Type B pancreatic cell (in vitro differentiated cells): ENCODE measurements around the gene RPP25L. TPM values are rescaled to one million over a fixed set of nuclear protein-coding genes. Genes with fewer than 3 reads are reported as not detected.

ENCODE experiments used
- DNase-seq: peaks from one replicate; pipeline ENCODE4 v3.0.0; 2021; ENCODE audit warnings: mixed read lengths; ENCODE audit not compliant: unreplicated experiment; ENCODE audit errors: extremely low spot score
- H3K27ac Mint-ChIP-seq: 2 replicates; pipeline ENCODE4 v1.8.0; 2021; ENCODE audit warnings: mild to moderate bottlenecking, mixed read lengths
- H3K27me3 Mint-ChIP-seq: 2 replicates; pipeline ENCODE4 v1.8.0; 2021; ENCODE audit warnings: mixed read lengths
- H3K36me3 Mint-ChIP-seq: 2 replicates; pipeline ENCODE4 v1.8.0; 2021; ENCODE audit warnings: mixed read lengths
- H3K4me1 Mint-ChIP-seq: one replicate; pipeline ENCODE4 v1.8.0; 2021; ENCODE audit warnings: mixed read lengths; ENCODE audit not compliant: unreplicated experiment
- H3K4me3 Mint-ChIP-seq: 2 replicates; pipeline ENCODE4 v1.8.0; 2021; ENCODE audit warnings: mild to moderate bottlenecking, mixed read lengths
- H3K9me3 Mint-ChIP-seq: 2 replicates; pipeline ENCODE4 v1.8.0; 2021; ENCODE audit warnings: mixed read lengths
- total RNA-seq: library from RNA; stranded (reverse); gene quantifications from 2 replicates; pipeline ENCODE4 v1.2.1, GENCODE V29; 2021; ENCODE audit warnings: low replicate concordance
- TF ChIP-seq, protein P1 (sequence below): fragments of 200-600 bp; sonication (generic); conservative IDR thresholded peaks from 2 replicates; pipeline ENCODE4 v1.5.0; 2021; ENCODE audit warnings: antibody characterized with exemption, mild to moderate bottlenecking

The RPP25L gene
- total RNA-seq, 1 donor from 2014 or later, result 31.8 TPM

DNA sequence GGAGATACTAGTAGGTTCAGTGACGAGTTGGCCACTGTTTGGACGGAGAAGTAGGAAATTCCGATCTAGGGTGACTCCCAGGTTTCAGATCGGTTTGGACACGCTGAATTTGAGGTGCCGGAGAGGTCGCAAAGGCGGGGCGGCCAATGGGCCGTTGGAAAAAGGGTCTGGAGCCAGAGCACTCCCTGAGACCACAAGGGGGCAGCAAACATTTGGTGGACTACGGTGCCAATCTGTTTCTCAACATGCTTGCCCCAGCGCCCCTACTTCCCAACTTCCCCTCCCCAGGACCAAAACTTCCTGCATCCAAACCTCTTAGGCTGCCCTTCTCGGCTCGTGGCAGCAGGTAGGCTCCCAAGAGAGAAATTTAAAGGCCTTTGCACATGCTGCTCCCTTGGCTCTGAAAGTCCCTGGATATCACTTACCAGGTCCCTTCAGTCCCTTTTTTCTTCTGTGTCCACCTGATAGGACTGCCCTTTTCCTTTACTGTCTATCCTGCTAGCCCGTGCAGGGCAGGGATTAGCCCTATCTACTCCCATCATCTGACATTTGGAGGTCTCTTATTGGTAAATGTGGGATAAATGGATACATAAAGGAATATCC, 992 bp upstream of the RPP25L start:
- DNase-seq, result peak; percentile 80
- Mint-ChIP-seq H3K4me3 (peak overlapping the region; percentile 93), H3K27ac (peak overlapping the region; percentile 85), H3K4me1 (peaks cover 23% of the 10 kb centered on the region), H3K36me3 (peaks cover 11% of the 10 kb centered on the region), H3K27me3 (no peaks in the 10 kb centered on the region), H3K9me3 (no peaks in the 10 kb centered on the region)
- TF ChIP-seq, protein P1, sequence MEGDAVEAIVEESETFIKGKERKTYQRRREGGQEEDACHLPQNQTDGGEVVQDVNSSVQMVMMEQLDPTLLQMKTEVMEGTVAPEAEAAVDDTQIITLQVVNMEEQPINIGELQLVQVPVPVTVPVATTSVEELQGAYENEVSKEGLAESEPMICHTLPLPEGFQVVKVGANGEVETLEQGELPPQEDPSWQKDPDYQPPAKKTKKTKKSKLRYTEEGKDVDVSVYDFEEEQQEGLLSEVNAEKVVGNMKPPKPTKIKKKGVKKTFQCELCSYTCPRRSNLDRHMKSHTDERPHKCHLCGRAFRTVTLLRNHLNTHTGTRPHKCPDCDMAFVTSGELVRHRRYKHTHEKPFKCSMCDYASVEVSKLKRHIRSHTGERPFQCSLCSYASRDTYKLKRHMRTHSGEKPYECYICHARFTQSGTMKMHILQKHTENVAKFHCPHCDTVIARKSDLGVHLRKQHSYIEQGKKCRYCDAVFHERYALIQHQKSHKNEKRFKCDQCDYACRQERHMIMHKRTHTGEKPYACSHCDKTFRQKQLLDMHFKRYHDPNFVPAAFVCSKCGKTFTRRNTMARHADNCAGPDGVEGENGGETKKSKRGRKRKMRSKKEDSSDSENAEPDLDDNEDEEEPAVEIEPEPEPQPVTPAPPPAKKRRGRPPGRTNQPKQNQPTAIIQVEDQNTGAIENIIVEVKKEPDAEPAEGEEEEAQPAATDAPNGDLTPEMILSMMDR, result peak; percentile 93

DNA sequence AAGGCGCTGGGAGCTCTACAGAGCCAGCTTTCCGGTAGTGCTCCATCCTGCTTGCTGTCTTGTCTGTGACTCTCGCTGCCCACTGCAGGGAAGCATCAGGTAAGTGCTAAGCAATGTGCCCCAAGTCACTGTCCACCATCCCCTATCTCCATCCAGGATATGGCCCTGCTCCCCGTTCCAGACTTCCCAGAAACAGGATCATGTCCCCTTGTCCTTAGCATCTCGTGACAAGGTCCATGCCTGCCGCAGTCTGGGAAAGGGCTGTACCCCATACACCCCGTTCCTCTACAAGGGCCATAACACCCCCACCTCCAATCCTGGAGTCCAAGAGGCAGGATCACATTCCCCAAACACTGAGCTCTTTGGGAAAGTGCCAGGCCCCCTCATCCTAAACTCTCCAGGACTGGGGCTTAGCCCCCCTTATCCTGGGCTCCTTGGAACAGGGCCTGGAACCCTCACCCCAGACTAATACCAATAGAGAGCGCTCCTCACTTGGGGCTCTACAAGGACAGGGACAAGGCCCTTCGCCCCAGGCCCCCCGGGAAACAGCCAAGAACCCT, 566 bp downstream of the RPP25L start:
- DNase-seq, result no peak
- H3K4me1 Mint-ChIP-seq, result peaks cover 23% of the 10 kb centered on the region
- peak overlapping the region; percentile 93 for H3K4me3 Mint-ChIP-seq
- peaks cover 6% of the 10 kb centered on the region for H3K36me3 Mint-ChIP-seq
- TF ChIP-seq, protein P1, result no peak
- no peaks in the 10 kb centered on the region for H3K27me3 Mint-ChIP-seq
- no peaks in the 10 kb centered on the region for H3K9me3 Mint-ChIP-seq
- peak overlapping the region; percentile 92 for H3K27ac Mint-ChIP-seq

DNA sequence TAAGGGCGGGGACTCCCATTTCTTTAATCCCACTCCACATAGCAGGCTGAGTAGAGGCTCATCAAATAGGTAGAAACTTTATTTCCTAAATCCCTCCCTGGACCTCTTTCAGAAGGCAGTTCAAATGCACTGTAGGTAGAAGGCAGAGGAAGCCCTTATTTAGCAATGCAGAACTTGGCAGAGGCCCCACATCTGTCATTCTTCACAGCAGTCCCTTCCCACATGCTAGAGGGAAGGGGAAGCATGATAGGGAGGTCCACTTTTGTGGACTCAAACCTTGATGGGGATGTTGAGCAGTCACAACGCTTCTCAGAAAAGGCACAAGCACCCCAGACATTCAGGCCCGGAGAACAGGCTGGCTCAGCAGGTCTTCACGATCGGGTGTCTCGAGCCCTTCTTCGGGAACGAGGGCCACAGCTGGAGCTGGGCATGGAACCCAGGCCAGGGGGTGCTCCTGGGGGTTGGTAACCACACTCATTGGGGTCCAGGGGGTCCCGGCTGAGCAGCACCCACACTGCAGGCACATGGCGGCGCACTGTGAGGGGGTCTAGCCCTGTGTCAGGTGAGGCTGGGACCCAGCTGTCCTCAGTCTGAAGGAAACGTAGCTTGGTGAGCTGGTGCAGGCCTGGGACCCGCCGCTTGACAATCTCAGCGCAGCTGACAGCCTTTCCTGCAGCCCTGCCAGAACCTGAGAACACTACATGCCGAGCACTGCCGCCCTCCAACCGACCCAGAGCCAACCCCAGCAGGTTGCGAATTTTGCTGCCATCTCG, 1.3 kb downstream of the RPP25L start:
- Mint-ChIP-seq H3K27ac (peak overlapping the region; percentile 59), H3K36me3 (peaks cover 3% of the 10 kb centered on the region), H3K4me1 (peaks cover 23% of the 10 kb centered on the region), H3K27me3 (no peaks in the 10 kb centered on the region), H3K9me3 (no peaks in the 10 kb centered on the region), H3K4me3 (peak overlapping the region; percentile 93)
- TF ChIP-seq, protein P1, result no peak
- DNase-seq, result no peak

DNA sequence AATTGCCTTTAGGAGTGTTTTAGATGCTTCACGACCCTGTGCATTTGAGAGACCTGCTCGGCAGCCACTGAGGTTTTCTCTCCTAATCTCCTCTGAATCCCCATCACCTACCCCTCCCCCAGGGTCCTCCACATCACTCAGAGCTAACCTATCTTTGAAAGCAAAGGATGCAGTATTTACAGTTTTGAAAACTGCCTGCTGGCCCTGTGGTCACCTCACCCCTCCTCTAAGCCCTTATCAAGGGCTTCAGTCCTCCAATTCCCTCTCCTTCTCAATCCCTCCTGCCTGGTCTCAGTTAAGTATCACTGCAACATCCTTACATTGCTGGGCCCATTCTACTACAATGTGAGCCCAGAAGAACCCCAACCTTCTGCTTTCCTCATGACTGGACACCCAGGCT, 4.6 kb downstream of the RPP25L start:
- Mint-ChIP-seq H3K27ac (no peak overlapping the region), H3K36me3 (no peaks in the 10 kb centered on the region), H3K27me3 (peaks cover 10% of the 10 kb centered on the region), H3K9me3 (no peaks in the 10 kb centered on the region), H3K4me1 (peaks cover 11% of the 10 kb centered on the region), H3K4me3 (no peak overlapping the region)
- DNase-seq, result no peak
- TF ChIP-seq, protein P1, result no peak

DNA sequence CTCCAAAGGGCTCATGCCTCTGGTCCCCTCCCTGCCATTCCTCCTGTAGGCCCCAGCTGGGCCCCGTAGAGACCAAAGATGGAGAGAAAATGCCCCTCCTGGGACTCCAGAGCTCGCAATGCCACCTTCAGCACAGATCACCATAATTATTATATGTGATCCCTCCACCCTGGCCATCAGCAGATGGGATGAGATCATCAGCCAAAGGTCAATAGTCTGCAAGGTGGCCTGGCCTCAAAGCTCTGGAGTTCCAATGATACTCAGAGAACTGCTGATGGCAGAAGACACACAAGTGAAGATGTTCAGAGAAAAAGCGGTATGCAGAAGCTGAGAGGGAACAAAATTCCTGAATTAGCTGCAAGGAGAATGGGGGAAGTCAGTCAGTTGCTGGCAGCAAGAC, 5.0 kb downstream of the RPP25L start:
- Mint-ChIP-seq H3K36me3 (no peaks in the 10 kb centered on the region), H3K27ac (no peak overlapping the region), H3K4me1 (peaks cover 11% of the 10 kb centered on the region), H3K27me3 (peaks cover 10% of the 10 kb centered on the region), H3K9me3 (no peaks in the 10 kb centered on the region), H3K4me3 (no peak overlapping the region)
- TF ChIP-seq, protein P1, result no peak
- no peak for DNase-seq
